VCaP (cell line): Measurements from ENCODE around the gene KAZN.

Experiments used
- H3K27ac ChIP-seq: fragments of 450-650 bp; 2 replicates; pipeline ENCODE4 v1.5.1; 2017
- TF ChIP-seq, protein P1 (sequence below): fragments of 450-650 bp; conservative IDR thresholded peaks from 2 replicates; pipeline ENCODE4 v1.5.1; 2017; ENCODE audit warnings: mild to moderate bottlenecking, moderate library complexity

Gene KAZN

GRCh38 chr1:14980621-14981218, 382.2 kb downstream of the KAZN start:
- H3K27ac ChIP-seq, result no peak overlapping the region
- TF ChIP-seq, protein P1, sequence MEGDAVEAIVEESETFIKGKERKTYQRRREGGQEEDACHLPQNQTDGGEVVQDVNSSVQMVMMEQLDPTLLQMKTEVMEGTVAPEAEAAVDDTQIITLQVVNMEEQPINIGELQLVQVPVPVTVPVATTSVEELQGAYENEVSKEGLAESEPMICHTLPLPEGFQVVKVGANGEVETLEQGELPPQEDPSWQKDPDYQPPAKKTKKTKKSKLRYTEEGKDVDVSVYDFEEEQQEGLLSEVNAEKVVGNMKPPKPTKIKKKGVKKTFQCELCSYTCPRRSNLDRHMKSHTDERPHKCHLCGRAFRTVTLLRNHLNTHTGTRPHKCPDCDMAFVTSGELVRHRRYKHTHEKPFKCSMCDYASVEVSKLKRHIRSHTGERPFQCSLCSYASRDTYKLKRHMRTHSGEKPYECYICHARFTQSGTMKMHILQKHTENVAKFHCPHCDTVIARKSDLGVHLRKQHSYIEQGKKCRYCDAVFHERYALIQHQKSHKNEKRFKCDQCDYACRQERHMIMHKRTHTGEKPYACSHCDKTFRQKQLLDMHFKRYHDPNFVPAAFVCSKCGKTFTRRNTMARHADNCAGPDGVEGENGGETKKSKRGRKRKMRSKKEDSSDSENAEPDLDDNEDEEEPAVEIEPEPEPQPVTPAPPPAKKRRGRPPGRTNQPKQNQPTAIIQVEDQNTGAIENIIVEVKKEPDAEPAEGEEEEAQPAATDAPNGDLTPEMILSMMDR, result no peak

DNA sequence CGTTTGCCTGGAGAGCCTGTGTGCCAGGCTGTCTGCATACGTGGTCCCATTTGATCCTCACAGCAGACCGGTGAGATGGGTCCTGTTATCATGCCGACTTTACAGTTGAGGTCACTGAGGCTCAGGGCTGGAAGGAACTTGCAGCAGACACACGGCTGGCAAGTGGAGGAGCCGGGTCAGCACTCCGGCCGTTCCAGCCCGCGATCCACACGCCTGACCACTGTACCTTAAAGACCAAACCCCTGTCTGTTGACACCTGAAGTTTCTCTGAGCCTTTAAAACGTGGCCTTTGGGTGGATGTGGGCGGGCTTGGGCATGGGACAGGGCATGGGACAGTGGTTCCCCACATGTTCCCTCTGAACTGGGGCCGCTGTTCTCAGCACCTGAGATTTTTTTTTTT, 383.5 kb downstream of the KAZN start:
- TF ChIP-seq, protein P1, result no peak
- no peak overlapping the region for H3K27ac ChIP-seq

DNA sequence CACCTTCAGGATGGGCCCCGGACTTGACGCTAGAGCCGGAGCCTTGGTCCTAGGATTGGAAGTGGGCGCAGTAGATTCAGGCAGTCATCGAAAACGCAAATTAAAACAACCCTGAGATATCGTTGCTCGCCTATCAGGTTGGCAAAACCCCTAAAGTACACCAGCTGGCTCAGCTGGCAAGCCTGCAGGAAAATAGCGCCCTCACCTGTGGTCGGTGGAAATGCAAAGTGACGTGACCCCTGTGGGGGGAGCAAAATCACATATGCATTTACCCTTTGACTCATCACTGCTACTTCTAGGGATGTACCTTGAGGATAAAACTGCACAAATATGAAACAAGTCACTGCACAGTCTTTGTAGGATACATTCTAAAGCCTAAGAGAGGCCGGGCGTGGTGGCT, 384.8 kb downstream of the KAZN start:
- no peak overlapping the region for H3K27ac ChIP-seq
- TF ChIP-seq, protein P1, result no peak

- TF ChIP-seq, protein P1, result no peak
- no peak overlapping the region for H3K27ac ChIP-seq
Observed at GRCh38 chr1:14986168-14986567, 387.7 kb downstream of the KAZN start.

- no peak overlapping the region for H3K27ac ChIP-seq
- TF ChIP-seq, protein P1, result no peak
Observed at GRCh38 chr1:14987829-14988603, 389.5 kb downstream of the KAZN start.

- TF ChIP-seq, protein P1, result no peak
Observed at GRCh38 chr1:14988636-14989035, 390.2 kb downstream of the KAZN start.

GRCh38 chr1:14989931-14990728, 391.6 kb downstream of the KAZN start:
- H3K27ac ChIP-seq, result no peak overlapping the region
- TF ChIP-seq, protein P1, result no peak

More at GRCh38 chr1:14988636-14989035, 390.2 kb downstream of the KAZN start:
- H3K27ac ChIP-seq, result no peak overlapping the region
